Testis (tissue), 3 donors: ENCODE measurements around the gene CCDC33. TPM values are rescaled to one million over a fixed set of nuclear protein-coding genes. Genes with fewer than 3 reads are reported as not detected.

Experiments
- DNase-seq: peaks from one replicate; pipeline ENCODE4 v3.0.0-alpha.2; 2019
- H3K27ac ChIP-seq, 2 donors: fragments of 200-600 bp; sonication (generic); one replicate each; pipeline ENCODE4 v1.5.1; 2019
- H3K27me3 ChIP-seq: fragments of 200-600 bp; sonication (generic); one replicate; pipeline ENCODE4 v1.5.1; 2019
- H3K36me3 ChIP-seq: fragments of 200-600 bp; sonication (generic); one replicate; pipeline ENCODE4 v1.5.1; 2017; ENCODE audit warnings: low read depth; ENCODE audit errors: missing control alignments
- H3K4me1 ChIP-seq: fragments of 200-600 bp; sonication (generic); one replicate; pipeline ENCODE4 v1.5.1; 2019
- H3K4me3 ChIP-seq, 2 donors: fragments of 200-600 bp; sonication (generic); one replicate each; pipeline ENCODE4 v1.5.1; 2017 to 2019
- H3K9me3 ChIP-seq: fragments of 200-600 bp; sonication (generic); one replicate; pipeline ENCODE4 v1.5.1; 2017
- CTCF ChIP-seq, 3 experiments: fragments of 450-650 bp in 2 of 3; fragments of 200-600 bp in 1 of 3; sonication (generic) in 1 of 3; IDR thresholded peaks; one replicate each; pipeline ENCODE4 v1.5.1; 2016 to 2019; ENCODE audit warnings: antibody characterized with exemption in 3 of 3, mild to moderate bottlenecking in 2 of 3, moderate library complexity in 1 of 3
- POLR2A ChIP-seq: fragments of 450-650 bp; IDR thresholded peaks from one replicate; pipeline ENCODE4 v1.6.1; 2017; ENCODE audit warnings: antibody characterized with exemption, mild to moderate bottlenecking, moderate library complexity
- WGBS, 2 donors: methylation state at CpG; one replicate each; pipeline ENCODE4 v1.1.5; 2018; 5-methylcytosine and 5-hydroxymethylcytosine counted together
- intact Hi-C: fragments of 100-400 bp; cut with DNase I; formaldehyde crosslinking; loops from one replicate; pipeline ENCODE4 v1.15.1; 2023; ENCODE audit warnings: low total_unique reads
- polyA plus RNA-seq: library from polyadenylated mRNA; stranded (reverse); fragments of 350-450 nt; fragmentation: Illumina TruSeq; extraction: RNeasy Lipid Tissue Mini Kit (QIAGEN cat#74804); gene quantifications from one replicate; pipeline ENCODE4 v1.2.3, GENCODE V29; 2014; ENCODE audit warnings: low read depth, low replicate concordance; ENCODE audit not compliant: insufficient read depth
- total RNA-seq, 2 donors: library from RNA; depleted of rRNA; stranded (reverse); fragments of >200 nt; gene quantifications; one replicate each; pipeline ENCODE4 v1.2.3, GENCODE V29; 2016

The CCDC33 gene
- total and polyA plus RNA-seq, 3 donors from 2014 or later: 11.6 to 41.3 (median 18.5) TPM

- no peak overlapping the region for H3K4me3 ChIP-seq
- WGBS, 2 donors: 33 to 53% methylated on average over 17 to 19 of the region's 19 CpGs
- TF ChIP-seq POLR2A (no peak), CTCF (IDR thresholded peaks at IDR 0.05) (peak; percentile 34 to 69 (median 52))
- peak; percentile 74 for DNase-seq
- no peaks in the 10 kb centered on the region for H3K36me3 ChIP-seq
- H3K27ac ChIP-seq: no peak overlapping the region
- H3K4me1 ChIP-seq: peaks cover 6% of the 10 kb centered on the region
- no peaks in the 10 kb centered on the region for H3K9me3 ChIP-seq
- no peaks in the 10 kb centered on the region for H3K27me3 ChIP-seq
- intact Hi-C loops: no loop called here
These were observed 72.0 kb downstream of the CCDC33 start for GRCh38 chr15:74307827-74308811.

- H3K4me1 ChIP-seq: peaks cover 8% of the 10 kb centered on the region
- no peak overlapping the region for H3K4me3 ChIP-seq
- intact Hi-C loops: loop anchor here (5.0 kb wide), 1 partner anchor 185 kb away; no protein-coding TSS in a partner anchor
- H3K27me3 ChIP-seq: no peaks in the 10 kb centered on the region
- 88 to 90% methylated on average over 6 to 13 of the region's 13 CpGs for WGBS, 2 donors
- no peaks in the 10 kb centered on the region for H3K36me3 ChIP-seq
- TF ChIP-seq CTCF (IDR thresholded peaks at IDR 0.05): no peak
- no peak for TF ChIP-seq POLR2A
- DNase-seq: peak; percentile 27
- no peak overlapping the region for H3K27ac ChIP-seq
- no peaks in the 10 kb centered on the region for H3K9me3 ChIP-seq
These were observed 75.8 kb downstream of the CCDC33 start for GRCh38 chr15:74311734-74312444.

- TF ChIP-seq POLR2A (no peak), CTCF (IDR thresholded peaks at IDR 0.05) (no peak)
- Histone ChIP-seq H3K36me3 (no peaks in the 10 kb centered on the region), H3K27me3 (no peaks in the 10 kb centered on the region), H3K9me3 (no peaks in the 10 kb centered on the region), H3K4me3 (no peak overlapping the region), H3K4me1 (peaks cover 14% of the 10 kb centered on the region), H3K27ac (no peak overlapping the region)
- DNase-seq: no peak
- intact Hi-C loops: loop anchor here (5.0 kb wide), 1 partner anchor 185 kb away; no protein-coding TSS in a partner anchor
- WGBS, 2 donors: 87 to 93% methylated on average over 9 of the region's 9 CpGs
These were observed 76.4 kb downstream of the CCDC33 start for GRCh38 chr15:74312445-74313007.

- H3K9me3 ChIP-seq: no peaks in the 10 kb centered on the region
- peaks cover 25% of the 10 kb centered on the region for H3K4me1 ChIP-seq
- no peaks in the 10 kb centered on the region for H3K27me3 ChIP-seq
- H3K4me3 ChIP-seq: no peak overlapping the region
- TF ChIP-seq POLR2A: no peak
- no peak for TF ChIP-seq CTCF (IDR thresholded peaks at IDR 0.05)
- intact Hi-C loops: loop anchor here (5.0 kb wide), 1 partner anchor 187 kb away; no protein-coding TSS in a partner anchor
- H3K36me3 ChIP-seq: no peaks in the 10 kb centered on the region
- H3K27ac ChIP-seq: no peak overlapping the region
- WGBS, 2 donors: 73 to 86% methylated on average over 7 of the region's 7 CpGs
- DNase-seq: no peak
These were observed 77.8 kb downstream of the CCDC33 start for GRCh38 chr15:74313889-74314288.
